ENCODE data around the gene CCDC27. TPM values are rescaled to one million over a fixed set of nuclear protein-coding genes. Genes with fewer than 3 reads are reported as not detected.
A peak's percentile ranks its signal among the peaks of the same experiment; 100 is the strongest.

The CCDC27 gene
- total RNA-seq, 3 donors from 2014 or later: not detected

DNA sequence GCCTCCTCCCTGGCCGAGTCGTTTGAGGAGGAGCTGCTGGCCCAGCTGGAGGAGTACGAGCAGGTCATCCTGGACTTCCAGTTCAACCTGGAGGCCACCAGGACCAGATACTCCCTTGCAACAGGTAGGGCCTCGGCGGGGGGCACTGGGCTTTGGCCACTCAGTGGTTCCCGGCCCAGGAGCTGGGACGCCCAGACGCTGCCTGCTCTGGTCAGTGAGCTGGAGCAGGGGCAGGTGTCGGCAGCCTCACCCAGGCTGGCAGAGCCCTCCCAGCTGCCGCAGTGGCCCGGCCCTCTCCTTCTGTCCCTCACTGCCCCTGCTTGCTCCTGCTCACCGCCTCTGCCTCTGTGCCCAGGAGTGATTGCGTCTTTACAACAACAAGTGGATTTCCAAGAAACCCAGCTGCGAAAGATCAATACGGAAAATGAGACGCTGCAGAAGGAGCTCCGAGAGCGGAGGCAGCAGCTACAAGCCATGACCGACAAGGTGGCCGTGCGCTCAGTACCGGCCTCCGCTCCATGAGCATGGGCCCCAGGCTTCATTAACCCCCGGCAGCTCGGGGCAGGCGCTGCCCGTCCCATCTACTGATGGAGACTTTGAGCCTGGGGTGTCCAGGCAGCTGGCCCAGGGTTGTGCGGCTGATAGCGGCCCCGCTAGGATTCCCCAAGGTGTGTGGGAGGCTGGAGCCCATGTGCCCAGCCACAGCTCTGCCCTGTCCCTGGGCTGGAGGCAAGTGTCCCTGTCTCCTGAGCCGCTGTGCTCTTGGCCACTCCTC lies 11.3 kb downstream of the CCDC27 start:
- no peaks in the 10 kb centered on the region for H3K9me3 ChIP-seq
- no peak overlapping the region for H3K4me3 ChIP-seq
- intact Hi-C loops (cut with DNase I, micrococcal nuclease): no loop called here
- no peaks in the 10 kb centered on the region for H3K4me1 ChIP-seq (ENCODE audit: low read depth)
- peak in 1 of 3 donors; percentile 39 for DNase-seq
- ATAC-seq: no peak
- TF ChIP-seq CTCF (IDR thresholded peaks at IDR 0.05): no peak
- H3K36me3 ChIP-seq (ENCODE audit: low read depth): no peaks in the 10 kb centered on the region

- DNase-seq (no peak), ATAC-seq (no peak)
- Histone ChIP-seq H3K4me3 (no peak overlapping the region), H3K36me3 (ENCODE audit: low read depth) (no peaks in the 10 kb centered on the region), H3K9me3 (no peaks in the 10 kb centered on the region), H3K4me1 (ENCODE audit: low read depth) (peaks cover 7% of the 10 kb centered on the region)
- TF ChIP-seq CTCF (IDR thresholded peaks at IDR 0.05): no peak
- intact Hi-C loops (cut with DNase I, micrococcal nuclease): no loop called here
Observed at GRCh38 chr1:3767328-3767925, 15.2 kb downstream of the CCDC27 start.

DNA sequence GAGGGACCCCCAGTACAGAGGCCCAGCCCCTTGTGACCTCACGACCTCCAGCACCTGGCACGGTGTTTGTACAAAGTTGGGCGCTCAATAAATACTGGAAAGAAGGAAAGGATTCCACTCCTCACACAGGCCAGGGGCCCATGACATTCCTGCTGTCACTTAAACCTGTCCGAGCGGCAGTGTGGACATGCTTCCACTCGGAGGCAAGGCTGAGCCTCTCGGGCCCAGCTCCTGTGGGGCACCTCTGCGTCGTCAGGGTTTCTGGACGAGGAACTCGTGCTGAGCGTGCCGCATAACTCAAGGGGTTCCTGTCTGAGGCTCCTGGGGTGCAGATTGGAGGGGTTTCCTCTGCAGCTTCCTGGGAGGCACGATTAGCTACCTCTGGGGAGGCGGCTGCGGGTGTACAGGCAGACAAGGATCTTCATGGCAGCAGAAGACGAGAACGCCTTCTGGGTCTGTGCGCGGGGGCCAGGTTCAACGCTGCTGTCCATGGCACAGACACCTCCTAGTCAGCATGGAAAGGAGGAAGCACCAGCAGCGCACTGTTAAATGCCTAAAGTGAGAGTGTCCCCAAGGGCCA lies 16.7 kb downstream of the CCDC27 start:
- no peak for TF ChIP-seq CTCF (IDR thresholded peaks at IDR 0.05)
- intact Hi-C loops (cut with DNase I, micrococcal nuclease): no loop called here
- no peak for ATAC-seq

GRCh38 chr1:3770047-3770765 lies 18.0 kb downstream of the CCDC27 start:
- no peak for ATAC-seq
- no peaks in the 10 kb centered on the region for H3K36me3 ChIP-seq (ENCODE audit: low read depth)
- no peak for TF ChIP-seq CTCF (IDR thresholded peaks at IDR 0.05)
- peaks cover 14% of the 10 kb centered on the region for H3K4me1 ChIP-seq (ENCODE audit: low read depth)
- intact Hi-C loops (cut with DNase I, micrococcal nuclease): no loop called here
- no peaks in the 10 kb centered on the region for H3K9me3 ChIP-seq
- H3K4me3 ChIP-seq: no peak overlapping the region
- peak in 1 of 3 donors; percentile 24 for DNase-seq

More for the DNA sequence above, 16.7 kb downstream of the CCDC27 start:
- no peaks in the 10 kb centered on the region for H3K9me3 ChIP-seq
- DNase-seq: no peak
- H3K36me3 ChIP-seq (ENCODE audit: low read depth): no peaks in the 10 kb centered on the region
- peaks cover 11% of the 10 kb centered on the region for H3K4me1 ChIP-seq (ENCODE audit: low read depth)
- H3K4me3 ChIP-seq: no peak overlapping the region

- no peak for ATAC-seq
Observed at GRCh38 chr1:3771108-3772026, 19.1 kb downstream of the CCDC27 start.

More at GRCh38 chr1:3771108-3772026, 19.1 kb downstream of the CCDC27 start:
- H3K36me3 ChIP-seq (ENCODE audit: low read depth): no peaks in the 10 kb centered on the region
- intact Hi-C loops (cut with DNase I, micrococcal nuclease): no loop called here
- peaks cover 24% of the 10 kb centered on the region for H3K4me1 ChIP-seq (ENCODE audit: low read depth)
- TF ChIP-seq CTCF (IDR thresholded peaks at IDR 0.05): no peak
- DNase-seq: peak in 1 of 3 donors; percentile 59
- no peaks in the 10 kb centered on the region for H3K9me3 ChIP-seq
- H3K4me3 ChIP-seq: no peak overlapping the region
